Ascending aorta (tissue), 2 donors: ENCODE results near the gene FGFR3. TPM values are rescaled to one million over a fixed set of nuclear protein-coding genes. Genes with fewer than 3 reads are reported as not detected.

Experiments
- DNase-seq, 2 donors: peaks; one replicate each; pipeline ENCODE4 v3.0.0-alpha.2; 2019; ENCODE audit warnings: low spot score in 2 of 2
- H3K27ac ChIP-seq, 2 donors: fragments of 200-600 bp; sonication (generic); one replicate each; pipeline ENCODE4 v1.5.1; 2016 to 2017; ENCODE audit warnings: mild to moderate bottlenecking in 1 of 2
- H3K27me3 ChIP-seq: fragments of 200-600 bp; sonication (generic); one replicate; pipeline ENCODE4 v1.5.1; 2017
- H3K36me3 ChIP-seq, 2 donors: fragments of 200-600 bp; sonication (generic); one replicate each; pipeline ENCODE4 v1.5.1; 2016
- H3K4me1 ChIP-seq, 2 donors: fragments of 200-600 bp; sonication (generic); one replicate each; pipeline ENCODE4 v1.5.1; 2016 to 2017; ENCODE audit warnings: mild to moderate bottlenecking in 1 of 2
- H3K4me3 ChIP-seq, 2 donors: fragments of 200-600 bp; sonication (generic); one replicate each; pipeline ENCODE4 v1.5.1; 2016 to 2017; ENCODE audit warnings: mild to moderate bottlenecking in 1 of 2
- H3K9me3 ChIP-seq, 2 donors: fragments of 200-600 bp; sonication (generic); one replicate each; pipeline ENCODE4 v1.5.1; 2016
- intact Hi-C: fragments of 100-400 bp; cut with DNase I; formaldehyde crosslinking; loops from one replicate; pipeline ENCODE4 v1.15.1; 2023
- total RNA-seq: library from RNA; depleted of rRNA; stranded (reverse); fragments of >200 nt; gene quantifications from one replicate; pipeline ENCODE4 v1.1.0, GENCODE V29; 2016
- TF ChIP-seq, protein P1 (sequence below), 3 experiments: fragments of 200-600 bp in 2 of 3; fragments of 450-650 bp in 1 of 3; sonication (generic) in 2 of 3; IDR thresholded peaks; one replicate each; pipeline ENCODE4 v1.5.1; 2016 to 2019; ENCODE audit warnings: antibody characterized with exemption in 3 of 3, mild to moderate bottlenecking in 1 of 3, moderate library complexity in 1 of 3

Gene FGFR3
- total RNA-seq, 1 donor from 2014 or later, result 3.7 TPM

- Histone ChIP-seq H3K9me3 (no peaks in the 10 kb centered on the region), H3K36me3 (no peaks in the 10 kb centered on the region), H3K4me1 (peaks cover 0 to 2% of the 10 kb centered on the region in 2 donors), H3K27ac (no peak overlapping the region), H3K27me3 (no peaks in the 10 kb centered on the region), H3K4me3 (no peak overlapping the region)
- intact Hi-C loops, result no loop called here
- TF ChIP-seq, protein P1, sequence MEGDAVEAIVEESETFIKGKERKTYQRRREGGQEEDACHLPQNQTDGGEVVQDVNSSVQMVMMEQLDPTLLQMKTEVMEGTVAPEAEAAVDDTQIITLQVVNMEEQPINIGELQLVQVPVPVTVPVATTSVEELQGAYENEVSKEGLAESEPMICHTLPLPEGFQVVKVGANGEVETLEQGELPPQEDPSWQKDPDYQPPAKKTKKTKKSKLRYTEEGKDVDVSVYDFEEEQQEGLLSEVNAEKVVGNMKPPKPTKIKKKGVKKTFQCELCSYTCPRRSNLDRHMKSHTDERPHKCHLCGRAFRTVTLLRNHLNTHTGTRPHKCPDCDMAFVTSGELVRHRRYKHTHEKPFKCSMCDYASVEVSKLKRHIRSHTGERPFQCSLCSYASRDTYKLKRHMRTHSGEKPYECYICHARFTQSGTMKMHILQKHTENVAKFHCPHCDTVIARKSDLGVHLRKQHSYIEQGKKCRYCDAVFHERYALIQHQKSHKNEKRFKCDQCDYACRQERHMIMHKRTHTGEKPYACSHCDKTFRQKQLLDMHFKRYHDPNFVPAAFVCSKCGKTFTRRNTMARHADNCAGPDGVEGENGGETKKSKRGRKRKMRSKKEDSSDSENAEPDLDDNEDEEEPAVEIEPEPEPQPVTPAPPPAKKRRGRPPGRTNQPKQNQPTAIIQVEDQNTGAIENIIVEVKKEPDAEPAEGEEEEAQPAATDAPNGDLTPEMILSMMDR (IDR thresholded peaks at IDR 0.05), result no peak
- no peak for DNase-seq
Measured at GRCh38 chr4:1752284-1753041, 40.6 kb upstream of the FGFR3 start.

- Histone ChIP-seq H3K36me3 (no peaks in the 10 kb centered on the region), H3K4me1 (peaks cover 0 to 2% of the 10 kb centered on the region in 2 donors), H3K27ac (no peak overlapping the region), H3K27me3 (no peaks in the 10 kb centered on the region), H3K9me3 (no peaks in the 10 kb centered on the region), H3K4me3 (no peak overlapping the region)
- TF ChIP-seq, protein P1 (IDR thresholded peaks at IDR 0.05), result no peak
- DNase-seq, result no peak
- intact Hi-C loops, result no loop called here
Measured at GRCh38 chr4:1753294-1753696, 39.8 kb upstream of the FGFR3 start.

GRCh38 chr4:1753697-1754311, 39.3 kb upstream of the FGFR3 start:
- intact Hi-C loops, result no loop called here
- Histone ChIP-seq H3K4me1 (no peaks in the 10 kb centered on the region), H3K27ac (no peak overlapping the region), H3K4me3 (no peak overlapping the region), H3K9me3 (no peaks in the 10 kb centered on the region), H3K27me3 (no peaks in the 10 kb centered on the region), H3K36me3 (no peaks in the 10 kb centered on the region)
- no peak for DNase-seq
- TF ChIP-seq, protein P1 (IDR thresholded peaks at IDR 0.05), result no peak

- Histone ChIP-seq H3K9me3 (no peaks in the 10 kb centered on the region), H3K4me1 (no peaks in the 10 kb centered on the region), H3K27ac (no peak overlapping the region), H3K27me3 (no peaks in the 10 kb centered on the region), H3K4me3 (no peak overlapping the region), H3K36me3 (no peaks in the 10 kb centered on the region)
- intact Hi-C loops, result no loop called here
- TF ChIP-seq, protein P1 (IDR thresholded peaks at IDR 0.05), result no peak
- no peak for DNase-seq
Measured at GRCh38 chr4:1754336-1754735, 38.8 kb upstream of the FGFR3 start.

GRCh38 chr4:1755297-1755696, 37.8 kb upstream of the FGFR3 start:
- intact Hi-C loops, result no loop called here
- H3K4me1 ChIP-seq, result no peaks in the 10 kb centered on the region
- TF ChIP-seq, protein P1 (IDR thresholded peaks at IDR 0.05), result no peak
- DNase-seq, result no peak
- no peaks in the 10 kb centered on the region for H3K9me3 ChIP-seq
- no peak overlapping the region for H3K27ac ChIP-seq
- H3K4me3 ChIP-seq, result no peak overlapping the region
- no peaks in the 10 kb centered on the region for H3K27me3 ChIP-seq
- H3K36me3 ChIP-seq, result no peaks in the 10 kb centered on the region
